ENCODE measurements around the gene INAFM1.

Gene INAFM1

DNA sequence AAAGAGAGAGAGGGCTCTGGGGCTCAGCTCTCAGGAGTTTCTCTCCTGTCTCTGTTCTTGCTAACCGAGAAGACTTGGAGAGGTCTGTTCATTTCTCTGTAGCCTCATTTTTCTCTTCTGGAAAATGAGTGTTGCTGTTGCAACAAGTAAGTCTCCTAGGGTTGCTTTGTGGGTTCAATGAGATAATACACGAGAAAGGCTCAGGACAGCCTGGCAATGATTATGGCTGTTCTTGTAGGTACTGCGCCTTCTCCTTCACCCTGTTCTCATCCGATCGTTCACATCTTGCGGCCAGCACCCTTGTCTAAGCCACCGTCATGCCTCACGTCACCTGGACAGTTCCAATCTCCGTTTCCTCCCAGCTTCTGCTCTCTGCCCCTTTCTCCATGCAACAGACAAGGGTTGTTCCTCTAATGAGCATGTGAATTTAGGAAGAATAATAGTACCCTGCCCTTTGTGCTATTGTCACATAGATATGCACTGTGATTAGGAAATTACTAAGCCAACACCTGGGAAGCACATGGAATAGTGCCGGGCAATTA, 39.1 kb downstream of the INAFM1 start:
- no peak for DNase-seq

- DNase-seq = peak; percentile 6
These were observed 40.6 kb downstream of the INAFM1 start for GRCh38 chr19:47315125-47315821.

DNA sequence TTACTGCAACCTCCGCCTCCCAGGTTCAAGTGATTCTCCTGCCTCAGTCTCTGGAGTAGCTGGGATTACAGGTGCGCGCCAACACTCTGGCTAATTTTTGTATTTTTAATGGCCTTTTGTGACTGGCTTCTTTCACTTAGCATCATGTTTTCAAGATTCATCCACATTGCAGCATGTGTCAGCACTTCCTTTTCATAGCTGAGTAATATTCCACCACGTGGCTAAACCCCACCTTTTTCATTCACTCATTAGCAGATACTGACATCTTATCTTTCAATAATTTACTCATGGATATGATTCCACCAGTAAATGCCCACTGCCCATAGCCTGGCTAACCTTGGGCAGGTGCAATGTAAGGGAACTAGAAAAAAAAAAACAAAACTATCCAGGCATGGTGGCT, 41.8 kb downstream of the INAFM1 start:
- no peak for DNase-seq

GRCh38 chr19:47319923-47320871, 45.5 kb downstream of the INAFM1 start:
- DNase-seq = no peak

DNA sequence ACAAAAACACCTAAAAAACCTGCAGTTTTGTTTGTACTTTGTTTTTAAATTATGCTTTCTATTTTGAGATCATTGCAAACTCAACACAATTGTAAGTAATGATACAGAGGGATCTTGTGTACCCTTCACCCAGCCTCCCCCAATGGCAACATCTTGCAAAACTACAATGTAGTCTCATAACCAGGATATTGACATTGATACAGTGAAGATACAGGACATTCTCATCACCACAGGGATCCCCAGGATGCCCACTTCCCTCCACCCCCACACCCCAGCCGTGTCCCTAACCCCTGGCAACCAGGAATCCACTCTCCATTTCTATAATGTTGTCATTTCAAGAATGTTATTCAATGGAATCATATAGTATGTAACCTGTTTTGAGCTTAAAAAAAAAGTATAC, 46.9 kb downstream of the INAFM1 start:
- DNase-seq = no peak

GRCh38 chr19:47322058-47322457, 47.4 kb downstream of the INAFM1 start:
- no peak for DNase-seq

DNA sequence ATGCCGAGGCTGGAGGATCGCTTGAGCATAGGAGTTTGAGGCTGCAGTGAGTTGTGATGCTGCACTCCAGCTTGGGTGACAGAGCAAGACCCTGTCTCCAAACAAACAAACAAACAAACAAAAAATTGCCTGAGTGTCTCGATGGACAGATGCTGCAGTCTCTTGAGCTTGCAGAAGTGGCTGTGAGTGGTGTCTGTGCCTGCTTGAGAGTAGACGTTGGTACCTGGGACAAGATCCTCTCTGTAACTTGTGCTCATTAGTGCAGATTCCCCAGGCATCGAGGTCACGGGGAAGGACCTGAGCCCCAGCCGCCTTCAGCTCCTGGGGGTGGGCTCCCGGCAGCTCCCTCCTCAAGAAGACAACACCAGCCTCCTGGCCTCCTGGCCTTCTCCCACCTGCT, 48.7 kb downstream of the INAFM1 start:
- no peak for DNase-seq

DNA sequence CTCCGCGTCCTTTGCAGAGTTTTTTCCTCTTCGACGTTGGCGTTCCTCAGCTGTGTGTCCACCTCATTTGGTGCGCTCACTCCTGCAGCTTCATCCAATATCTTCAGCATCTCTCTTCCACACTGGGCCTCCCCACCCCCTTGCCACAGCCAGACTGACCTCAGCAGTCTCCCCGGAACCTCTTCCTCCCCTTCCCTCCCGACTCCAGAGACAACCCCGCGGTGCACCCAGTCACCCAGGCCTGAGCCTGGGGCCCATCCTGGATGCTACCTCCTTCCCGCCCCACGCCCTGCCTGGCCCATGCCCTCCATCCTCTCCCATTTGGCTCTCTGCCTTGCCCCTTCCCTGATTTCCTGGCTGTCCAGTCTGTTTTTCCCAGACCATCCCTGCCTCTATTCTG, 49.2 kb downstream of the INAFM1 start:
- no peak for DNase-seq

DNA sequence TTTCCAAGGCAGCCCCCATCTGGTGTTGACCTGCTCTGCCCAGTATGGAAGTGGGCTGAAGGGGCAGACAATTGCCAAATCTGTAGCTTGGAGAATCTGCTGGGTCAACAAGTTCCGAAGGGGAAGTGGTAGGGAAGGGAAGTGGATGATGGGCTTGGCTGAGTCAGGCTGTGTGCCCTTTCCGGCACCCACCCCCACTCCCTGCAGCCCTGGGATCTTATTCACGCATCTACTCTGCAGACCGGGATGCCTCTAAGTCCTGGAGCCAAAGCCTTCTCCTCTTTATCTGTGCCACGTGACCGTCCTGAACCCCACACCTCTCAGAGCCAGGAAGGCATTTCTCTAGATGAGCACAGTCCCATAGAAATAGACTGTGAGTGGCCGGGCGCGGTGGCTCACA, 49.8 kb downstream of the INAFM1 start:
- no peak for DNase-seq
